ENCODE results near the gene UBE2G1.

- TF ChIP-seq CTCF (IDR thresholded peaks at IDR 0.05; ENCODE audit: borderline replicate concordance, extremely low read depth, low read length, poor library complexity, severe bottlenecking) (no peak), EZH2 (IDR thresholded peaks at IDR 0.05; ENCODE audit: borderline replicate concordance, low read depth, low read length, severe bottlenecking) (no peak)
These were observed 8.7 kb upstream of the UBE2G1 start for GRCh38 chr17:4375039-4375748.

All from DND-41 (cell line).